Kidney glomerular epithelial cell (primary cell): ENCODE measurements around the gene CTIF.

Experiments
- DNase-seq: peaks from one replicate; lab custom pipeline; 2025; lab: John Stamatoyannopoulos, UW

The CTIF gene

DNA sequence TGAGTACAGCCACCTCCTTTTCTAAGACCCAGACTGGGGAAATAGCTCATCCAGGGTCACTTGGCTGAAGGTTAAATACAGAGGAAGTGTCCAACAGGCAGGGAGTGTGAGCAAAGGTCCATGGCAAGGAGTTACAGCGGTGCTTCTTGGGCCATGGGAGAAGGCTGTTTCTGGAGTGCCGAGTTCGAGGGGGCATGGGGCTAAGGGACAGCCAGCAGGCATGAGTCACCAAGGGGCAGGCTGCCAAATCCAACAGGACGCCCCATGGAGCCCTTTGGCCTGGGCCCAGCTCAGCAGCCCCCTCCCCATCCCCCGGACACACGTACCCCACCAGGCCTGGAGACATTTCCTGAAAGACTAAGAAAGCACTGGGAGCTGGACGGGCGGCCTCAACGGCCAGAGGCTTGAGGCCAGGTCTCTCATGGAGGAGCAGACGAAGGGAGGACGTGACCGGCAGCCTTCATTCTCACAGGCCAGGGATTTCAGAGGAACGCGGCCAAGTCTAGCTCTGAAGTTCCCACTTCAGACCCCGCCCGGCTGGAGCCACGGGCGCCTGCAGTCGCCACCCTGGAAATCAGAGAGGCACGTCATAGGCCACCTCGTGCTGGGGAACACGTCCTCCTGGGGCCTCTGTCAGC is 251.5 kb downstream of the CTIF start:
- no peak for DNase-seq

DNA sequence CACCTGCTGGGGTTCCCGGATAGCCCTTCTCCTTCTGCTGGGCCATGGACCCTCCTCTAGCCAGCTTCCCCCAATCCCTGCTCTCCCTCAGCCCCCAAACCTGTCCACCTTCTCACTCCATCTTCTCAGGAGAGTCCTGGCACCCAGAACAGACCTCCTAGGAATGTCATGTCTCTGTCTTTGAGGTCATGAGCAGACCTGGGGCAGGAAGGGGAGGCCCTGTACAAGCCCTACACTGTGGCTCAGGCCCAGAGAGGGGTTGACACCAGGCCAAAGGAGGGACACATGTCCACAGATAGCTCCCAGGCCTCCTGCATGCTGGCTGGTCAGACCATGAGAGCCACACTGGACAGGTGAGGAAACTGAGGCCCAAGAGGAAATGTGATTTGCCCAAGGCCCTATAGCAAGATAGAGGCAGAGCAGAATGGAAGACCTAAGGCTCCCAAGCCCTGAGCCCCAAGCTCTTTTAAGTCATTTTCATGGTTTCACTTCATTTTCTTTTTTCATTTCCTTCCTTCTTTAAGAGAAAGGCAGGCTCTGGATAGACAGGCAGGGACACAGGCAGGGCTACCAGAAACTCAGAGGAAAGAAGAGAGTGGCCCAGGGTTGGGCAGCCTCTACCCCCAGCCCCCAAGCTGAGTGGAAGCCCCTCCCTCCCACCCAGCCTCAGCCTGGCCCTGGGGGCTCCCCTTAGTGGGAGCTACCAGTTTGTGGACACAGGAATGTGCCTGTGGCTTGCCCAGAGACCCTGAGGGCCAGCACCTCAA is 252.2 kb downstream of the CTIF start:
- no peak for DNase-seq

GRCh38 chr18:48791636-48792105 is 252.8 kb downstream of the CTIF start:
- DNase-seq = no peak

DNA sequence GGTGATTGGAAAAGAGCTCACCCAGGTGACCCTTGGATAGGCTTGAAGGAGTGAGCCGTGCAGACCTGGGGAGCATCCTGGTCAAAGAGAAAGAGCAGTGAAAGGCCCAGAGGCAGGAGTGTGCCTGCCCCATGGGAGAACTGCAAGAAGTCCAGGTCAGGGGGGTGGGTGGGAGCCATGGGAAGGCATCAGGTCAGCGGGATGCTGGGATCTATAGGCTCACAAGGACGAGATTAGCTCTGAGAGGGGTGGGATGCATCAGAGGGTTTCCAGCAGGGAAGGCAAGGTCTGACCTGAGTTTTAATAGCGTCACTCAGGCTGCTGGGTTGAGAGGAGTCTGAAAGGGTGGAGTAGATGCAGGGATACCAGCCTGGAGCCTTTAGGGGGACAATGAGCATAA is 253.3 kb downstream of the CTIF start:
- DNase-seq = no peak

DNA sequence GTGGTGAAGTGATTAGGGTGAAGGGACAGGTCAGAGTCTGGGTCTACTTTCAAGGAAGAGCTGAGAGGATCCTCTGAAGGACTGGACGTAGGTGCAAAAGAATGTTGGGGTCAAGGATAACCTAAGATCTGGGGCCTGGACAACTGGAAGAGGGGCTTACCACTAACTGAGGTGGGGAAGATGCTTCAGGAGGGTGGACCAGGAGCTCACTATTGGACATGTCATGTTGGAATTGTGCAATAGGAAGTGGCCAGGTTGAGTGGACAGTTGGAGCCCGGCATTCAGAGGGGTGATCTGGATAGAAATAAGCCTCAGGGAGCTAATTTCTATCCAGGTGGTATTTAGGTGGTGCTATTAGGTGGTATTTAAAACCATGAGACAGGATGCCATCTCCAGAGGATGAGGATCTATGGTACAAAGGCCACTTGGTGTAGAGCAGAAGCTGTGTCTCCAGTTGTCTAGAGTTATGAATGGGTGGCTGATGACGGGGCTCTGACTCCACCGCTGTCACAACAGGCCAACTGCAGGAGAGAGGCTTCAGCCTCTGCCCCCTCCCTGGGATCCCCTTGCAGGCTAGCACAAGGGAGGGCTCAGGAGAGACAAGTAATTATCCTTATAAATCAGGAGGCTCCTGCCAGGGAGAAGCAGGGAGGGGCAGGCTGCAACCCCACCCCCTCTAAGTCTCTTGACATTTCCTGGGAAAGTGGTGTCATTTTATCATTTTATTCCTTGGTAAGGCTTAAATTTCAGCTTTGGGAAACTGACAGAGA is 254.0 kb downstream of the CTIF start:
- no peak for DNase-seq

DNA sequence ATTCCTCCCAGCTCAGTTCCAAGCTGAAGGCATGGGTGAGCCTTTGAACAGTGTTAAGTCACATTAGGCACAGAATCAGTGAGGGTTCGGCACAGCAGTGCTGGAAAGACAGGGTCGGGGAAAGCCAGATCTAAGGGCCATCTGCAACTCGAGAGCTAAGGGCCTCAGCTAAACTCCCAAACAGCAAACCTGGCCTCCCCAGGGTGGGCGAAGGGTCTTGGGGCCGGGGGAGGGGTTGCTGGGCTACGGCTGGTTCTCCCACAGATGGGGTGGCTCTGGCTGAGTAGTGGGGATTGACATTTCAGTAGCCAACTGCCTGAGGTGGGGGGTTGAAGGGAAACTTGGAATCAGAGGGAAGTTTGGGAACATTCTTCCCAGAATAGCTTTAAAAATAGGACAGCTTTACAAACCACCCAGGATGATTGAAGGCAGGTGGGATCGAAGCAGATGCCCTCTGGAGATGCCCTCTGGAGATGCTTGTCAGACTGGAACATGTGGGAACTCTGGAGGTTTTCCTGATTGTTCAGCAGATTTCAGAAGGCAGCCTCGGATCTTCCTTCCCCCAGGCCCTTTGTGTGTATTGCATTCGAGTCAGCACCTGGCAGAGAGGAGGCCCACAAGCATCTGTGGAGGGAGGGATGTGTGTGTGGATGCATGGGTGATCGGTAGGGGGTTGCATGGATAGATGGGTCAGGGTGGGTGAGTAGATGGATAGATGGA is 255.6 kb downstream of the CTIF start:
- DNase-seq = no peak

- DNase-seq = no peak
Observed at GRCh38 chr18:48795696-48796095, 256.9 kb downstream of the CTIF start.

- DNase-seq = no peak
Observed at GRCh38 chr18:48796491-48797205, 257.8 kb downstream of the CTIF start.

DNA sequence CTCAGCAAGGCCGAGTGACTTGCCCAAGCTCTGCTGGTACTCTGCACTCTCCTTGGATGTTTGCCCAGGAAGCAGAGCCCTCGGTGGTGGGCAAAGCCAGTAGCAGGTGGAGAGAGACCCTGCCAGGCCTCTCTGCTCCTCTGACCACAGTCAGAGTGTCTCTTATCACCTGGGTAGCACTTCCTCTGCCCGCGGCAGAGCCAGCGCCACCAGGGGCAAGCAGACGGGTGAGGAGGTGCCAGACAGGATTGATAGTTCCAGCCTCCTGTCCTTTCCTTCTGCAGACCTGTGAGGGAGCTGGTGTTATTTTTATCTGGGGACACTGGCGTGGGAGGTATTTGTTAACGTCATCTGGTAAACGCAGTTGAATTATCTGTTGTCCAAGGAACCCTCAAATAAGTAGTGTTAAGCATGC is 259.0 kb downstream of the CTIF start:
- DNase-seq = no peak

GRCh38 chr18:48798334-48799245 is 259.8 kb downstream of the CTIF start:
- no peak for DNase-seq

DNA sequence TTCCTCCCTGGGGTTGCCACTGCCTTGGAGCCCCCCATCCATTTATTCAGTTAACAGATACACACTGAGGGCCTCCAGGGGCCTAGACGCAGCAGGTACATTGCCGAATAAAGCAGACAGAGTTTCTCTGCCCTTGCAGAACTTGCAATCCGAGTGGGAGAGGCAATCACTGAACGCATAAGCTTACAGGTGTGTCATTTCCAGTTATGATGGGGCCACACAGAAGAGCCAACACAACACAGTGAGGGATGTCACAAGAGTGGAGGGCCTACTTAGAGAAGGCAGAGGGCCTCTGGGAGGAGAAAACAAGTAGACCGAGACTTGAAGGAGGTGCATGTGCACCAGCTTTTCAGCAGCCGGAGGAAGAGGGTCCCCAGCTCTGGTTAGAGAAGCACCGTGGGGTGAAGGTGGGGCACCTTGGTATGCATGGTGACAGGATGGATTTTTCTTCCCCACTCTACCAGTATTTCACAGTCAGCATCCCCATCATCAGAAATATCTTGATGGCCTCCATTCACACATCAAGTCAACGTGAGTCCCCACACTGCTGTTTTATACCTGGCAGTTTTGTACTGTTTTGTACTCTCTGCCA is 261.0 kb downstream of the CTIF start:
- no peak for DNase-seq

DNA sequence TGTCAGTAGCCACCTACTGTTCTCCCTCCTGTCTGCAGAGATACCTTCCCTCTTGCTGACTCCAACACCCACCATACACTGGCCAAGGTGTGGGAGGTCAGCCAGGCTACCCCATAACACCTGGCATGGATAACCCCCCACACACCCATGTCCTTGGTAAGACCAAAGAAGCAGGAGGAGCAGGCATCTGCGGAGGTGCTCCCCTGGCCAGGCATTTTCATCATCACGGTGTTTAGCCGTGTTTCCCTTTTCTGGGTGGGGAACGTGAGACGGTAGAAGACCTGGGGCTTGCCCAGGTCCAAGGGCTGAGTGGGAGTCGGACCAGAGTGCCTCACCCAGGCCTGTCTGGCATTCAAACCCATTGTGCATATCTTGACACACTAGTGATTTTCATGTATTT is 261.6 kb downstream of the CTIF start:
- DNase-seq = no peak

- no peak for DNase-seq
Observed at GRCh38 chr18:48800876-48801727, 262.3 kb downstream of the CTIF start.

DNA sequence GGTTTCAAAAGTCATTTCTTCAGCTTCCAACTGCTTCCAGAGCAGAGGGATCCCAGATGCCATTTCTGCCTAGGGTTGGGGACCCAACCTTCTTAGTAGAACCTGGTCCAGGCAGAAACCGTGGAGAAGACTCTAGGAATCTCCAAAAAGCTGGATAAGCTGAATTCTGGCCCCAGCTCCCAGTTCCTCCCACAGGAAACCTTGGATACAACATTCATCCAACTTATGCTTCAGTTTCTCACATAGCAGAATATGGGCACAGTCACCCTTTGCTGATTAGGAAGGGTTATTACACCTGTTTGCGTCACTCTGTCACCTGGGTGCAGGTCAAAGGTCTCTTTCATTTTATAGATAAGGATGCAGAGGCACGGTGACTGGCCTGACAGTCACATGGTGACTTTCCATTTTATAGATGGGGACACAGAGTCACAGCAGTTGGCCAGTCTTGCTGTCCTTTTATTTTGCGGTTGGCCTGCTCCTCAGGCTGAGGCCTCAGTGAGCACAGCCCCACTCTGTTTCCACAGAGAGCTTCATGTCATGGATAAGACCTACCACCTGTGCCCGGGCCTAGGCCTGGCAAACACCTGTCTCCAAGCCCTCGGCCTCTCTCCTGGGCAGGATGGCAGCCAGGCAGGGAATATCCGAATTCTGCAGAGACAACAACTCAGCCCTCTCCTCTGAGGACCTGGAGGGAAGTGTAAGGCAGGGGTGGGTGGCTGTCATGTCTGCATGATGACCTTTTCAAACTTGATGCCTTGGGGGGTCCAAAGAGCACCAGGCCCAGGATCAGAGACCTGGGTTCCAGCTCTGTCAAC is 263.1 kb downstream of the CTIF start:
- DNase-seq = no peak

DNA sequence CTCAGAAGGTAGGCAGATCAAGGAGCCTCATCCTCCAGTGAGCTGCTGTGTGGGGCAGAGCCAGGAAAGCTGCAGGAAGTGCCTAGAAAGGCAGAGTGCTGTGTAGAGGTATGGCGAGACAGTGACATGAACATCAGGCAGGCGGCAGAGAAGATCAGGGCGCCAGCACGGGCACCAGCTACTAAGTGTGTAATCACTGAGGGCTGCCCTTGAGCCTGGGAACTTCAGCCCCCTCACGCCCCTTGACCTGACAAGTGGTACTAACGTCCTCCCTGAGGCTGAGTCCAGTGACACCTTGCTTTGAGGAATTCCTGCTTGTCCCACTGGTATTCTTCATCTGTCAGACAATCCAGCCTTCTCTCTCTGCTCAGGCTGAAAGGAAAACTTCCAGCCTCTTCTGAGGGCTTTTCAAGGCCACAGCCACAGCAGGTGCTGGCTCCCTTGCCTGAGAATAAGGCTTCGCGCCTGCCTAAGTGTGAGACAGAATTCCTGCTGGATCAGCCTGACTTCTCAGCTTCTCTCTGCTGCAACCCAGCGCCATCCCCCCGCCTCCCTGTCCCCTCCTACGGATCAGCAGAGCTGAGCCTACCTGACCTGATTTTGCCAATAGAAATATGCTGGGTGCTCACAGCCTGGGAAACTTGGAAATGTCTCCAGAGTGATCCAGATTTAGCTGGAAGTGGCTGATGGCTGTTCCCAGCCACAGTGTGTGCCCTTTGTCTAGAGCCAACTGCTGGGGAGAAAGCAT is 263.9 kb downstream of the CTIF start:
- DNase-seq = no peak

- no peak for DNase-seq
Observed at GRCh38 chr18:48803518-48803917, 264.7 kb downstream of the CTIF start.
